K562 (cell line): Measurements from ENCODE around the gene ASCC1.
"Not testable (repeated sequence)": the region's sequence is repeated elsewhere in the genome, so short reads cannot be mapped to it uniquely, and the experiment has no call there.

Experiments
- CTCF ChIP-seq, 3 experiments: IDR thresholded peaks in 2 of 3; conservative IDR thresholded peaks in 1 of 3; 2 replicates each; pipeline ENCODE4 v1.5.1; 2011 to 2012; ENCODE audit warnings: low read length in 3 of 3, mild to moderate bottlenecking in 3 of 3, control low read depth in 2 of 3, improper control_type of control experiment in 1 of 3, inconsistent platforms in 1 of 3, low read depth in 1 of 3, mixed read lengths in 1 of 3, moderate library complexity in 1 of 3; ENCODE audit not compliant: insufficient read depth in 2 of 3
- SETDB1 ChIP-seq: IDR thresholded peaks from one replicate; pipeline ENCODE4 v1.6.1; 2012; ENCODE audit warnings: low read length, control low read depth, inconsistent platforms

- not testable (repeated sequence) for TF ChIP-seq SETDB1; CTCF (IDR thresholded peaks at IDR 0.05 in 2 of 3, conservative IDR thresholded peaks at IDR 0.05 in 1 of 3; ENCODE audit: insufficient read depth in 2 of 3, low read depth in 1 of 3, low read length in 3 of 3)
These were observed 4.2 kb downstream of the ASCC1 start for GRCh38 chr10:72211832-72212231.
